ENCODE data around the gene CCL22.

DNA sequence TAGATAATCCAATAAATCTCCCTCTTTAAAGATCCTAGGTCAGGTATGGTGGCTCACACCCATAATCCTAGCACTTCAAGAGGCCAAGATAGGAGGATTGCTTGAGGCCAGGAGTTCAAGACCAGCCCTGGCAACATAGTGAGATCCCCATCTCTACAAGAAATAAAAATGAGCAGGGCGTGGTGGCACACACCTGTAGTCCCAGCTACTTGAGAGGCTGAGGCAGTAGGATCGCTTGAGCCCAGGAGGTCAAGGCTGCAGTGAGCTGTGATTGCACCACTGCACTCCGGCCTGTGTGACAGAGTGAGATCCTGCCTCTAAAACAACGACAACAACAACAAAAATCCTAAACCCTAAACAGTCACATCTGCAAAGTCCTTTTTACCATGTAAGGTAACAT lies 2.0 kb upstream of the CCL22 start:
- TF ChIP-seq, protein P1, sequence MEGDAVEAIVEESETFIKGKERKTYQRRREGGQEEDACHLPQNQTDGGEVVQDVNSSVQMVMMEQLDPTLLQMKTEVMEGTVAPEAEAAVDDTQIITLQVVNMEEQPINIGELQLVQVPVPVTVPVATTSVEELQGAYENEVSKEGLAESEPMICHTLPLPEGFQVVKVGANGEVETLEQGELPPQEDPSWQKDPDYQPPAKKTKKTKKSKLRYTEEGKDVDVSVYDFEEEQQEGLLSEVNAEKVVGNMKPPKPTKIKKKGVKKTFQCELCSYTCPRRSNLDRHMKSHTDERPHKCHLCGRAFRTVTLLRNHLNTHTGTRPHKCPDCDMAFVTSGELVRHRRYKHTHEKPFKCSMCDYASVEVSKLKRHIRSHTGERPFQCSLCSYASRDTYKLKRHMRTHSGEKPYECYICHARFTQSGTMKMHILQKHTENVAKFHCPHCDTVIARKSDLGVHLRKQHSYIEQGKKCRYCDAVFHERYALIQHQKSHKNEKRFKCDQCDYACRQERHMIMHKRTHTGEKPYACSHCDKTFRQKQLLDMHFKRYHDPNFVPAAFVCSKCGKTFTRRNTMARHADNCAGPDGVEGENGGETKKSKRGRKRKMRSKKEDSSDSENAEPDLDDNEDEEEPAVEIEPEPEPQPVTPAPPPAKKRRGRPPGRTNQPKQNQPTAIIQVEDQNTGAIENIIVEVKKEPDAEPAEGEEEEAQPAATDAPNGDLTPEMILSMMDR (IDR thresholded peaks at IDR 0.05; ENCODE audit: low read length), result no peak
- TF ChIP-seq EZH2 (optimal IDR thresholded peaks at IDR 0.05; ENCODE audit: low read depth, low read length), result no peak
- TF ChIP-seq EZH2phosphoT487 (IDR thresholded peaks at IDR 0.05; ENCODE audit: low read length), result no peak

Measured in MM.1S (cell line).